ENCODE measurements around the gene CAPN1. TPM values are rescaled to one million over a fixed set of nuclear protein-coding genes. Genes with fewer than 3 reads are reported as not detected.

Gene CAPN1
- polyA plus RNA-seq, 2 of the 4 experiments (the other 2 are of a cell fraction): 63.7 to 93.1 TPM

- no peak overlapping the region for H3K27ac ChIP-seq
- FAIRE-seq: no peak
- H3K4me2 ChIP-seq: no peak overlapping the region
- 0 out of 3 replicates have a peak, but pooled peaks cover 4% of the 10 kb centered on the region for H3K4me1 ChIP-seq
- no peaks in the 10 kb centered on the region for H3K9me3 ChIP-seq
- no peak for DNase-seq (ENCODE audit: low read depth in 1 of 2, low spot score in 1 of 2)
- TF ChIP-seq NR3C1 (IDR thresholded peaks at IDR 0.05) (no peak), CTCF (IDR thresholded peaks at IDR 0.05) (no peak), ZSCAN20 (CRISPR knock-in tag; IDR thresholded peaks at IDR 0.05) (no peak), ZFP36 (IDR thresholded peaks at IDR 0.05; ENCODE audit: borderline replicate concordance, partially characterized antibody) (no peak)
- TF ChIP-seq, protein P1, sequence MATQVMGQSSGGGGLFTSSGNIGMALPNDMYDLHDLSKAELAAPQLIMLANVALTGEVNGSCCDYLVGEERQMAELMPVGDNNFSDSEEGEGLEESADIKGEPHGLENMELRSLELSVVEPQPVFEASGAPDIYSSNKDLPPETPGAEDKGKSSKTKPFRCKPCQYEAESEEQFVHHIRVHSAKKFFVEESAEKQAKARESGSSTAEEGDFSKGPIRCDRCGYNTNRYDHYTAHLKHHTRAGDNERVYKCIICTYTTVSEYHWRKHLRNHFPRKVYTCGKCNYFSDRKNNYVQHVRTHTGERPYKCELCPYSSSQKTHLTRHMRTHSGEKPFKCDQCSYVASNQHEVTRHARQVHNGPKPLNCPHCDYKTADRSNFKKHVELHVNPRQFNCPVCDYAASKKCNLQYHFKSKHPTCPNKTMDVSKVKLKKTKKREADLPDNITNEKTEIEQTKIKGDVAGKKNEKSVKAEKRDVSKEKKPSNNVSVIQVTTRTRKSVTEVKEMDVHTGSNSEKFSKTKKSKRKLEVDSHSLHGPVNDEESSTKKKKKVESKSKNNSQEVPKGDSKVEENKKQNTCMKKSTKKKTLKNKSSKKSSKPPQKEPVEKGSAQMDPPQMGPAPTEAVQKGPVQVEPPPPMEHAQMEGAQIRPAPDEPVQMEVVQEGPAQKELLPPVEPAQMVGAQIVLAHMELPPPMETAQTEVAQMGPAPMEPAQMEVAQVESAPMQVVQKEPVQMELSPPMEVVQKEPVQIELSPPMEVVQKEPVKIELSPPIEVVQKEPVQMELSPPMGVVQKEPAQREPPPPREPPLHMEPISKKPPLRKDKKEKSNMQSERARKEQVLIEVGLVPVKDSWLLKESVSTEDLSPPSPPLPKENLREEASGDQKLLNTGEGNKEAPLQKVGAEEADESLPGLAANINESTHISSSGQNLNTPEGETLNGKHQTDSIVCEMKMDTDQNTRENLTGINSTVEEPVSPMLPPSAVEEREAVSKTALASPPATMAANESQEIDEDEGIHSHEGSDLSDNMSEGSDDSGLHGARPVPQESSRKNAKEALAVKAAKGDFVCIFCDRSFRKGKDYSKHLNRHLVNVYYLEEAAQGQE (IDR thresholded peaks at IDR 0.05): no peak
- POLR2A ChIA-PET: no interaction called here
- CTCF ChIA-PET: interaction anchor here (0.7 to 1.5 kb wide), 2 partner anchors 59 to 162 kb away, joined by 3 to 4 read pairs; no protein-coding TSS in a partner anchor
- no peak overlapping the region for H3K4me3 ChIP-seq
- ATAC-seq: no peak
- 83% methylated on average over 3 of the region's 3 CpGs for WGBS (ENCODE audit: missing lambda C conversion rate)
Observed at GRCh38 chr11:65167656-65168055, 14.1 kb upstream of the CAPN1 start.

- ChIA-PET CTCF (interaction anchor here (1.2 to 2.7 kb wide), 3 partner anchors 12 to 160 kb away, joined by 3 to 15 read pairs (median 4); partner anchors contain the start of gene CAPN1), POLR2A (no interaction called here)
- TF ChIP-seq ELK1 (IDR thresholded peaks at IDR 0.05; ENCODE audit: low read depth, low read length): no peak
- no peak for TF ChIP-seq PHF8 (IDR thresholded peaks at IDR 0.05; ENCODE audit: borderline replicate concordance, low read depth)
- TF ChIP-seq JUN (IDR thresholded peaks at IDR 0.05): no peak
- TF ChIP-seq, protein P2, sequence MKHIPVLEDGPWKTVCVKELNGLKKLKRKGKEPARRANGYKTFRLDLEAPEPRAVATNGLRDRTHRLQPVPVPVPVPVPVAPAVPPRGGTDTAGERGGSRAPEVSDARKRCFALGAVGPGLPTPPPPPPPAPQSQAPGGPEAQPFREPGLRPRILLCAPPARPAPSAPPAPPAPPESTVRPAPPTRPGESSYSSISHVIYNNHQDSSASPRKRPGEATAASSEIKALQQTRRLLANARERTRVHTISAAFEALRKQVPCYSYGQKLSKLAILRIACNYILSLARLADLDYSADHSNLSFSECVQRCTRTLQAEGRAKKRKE (CRISPR knock-in tag; IDR thresholded peaks at IDR 0.05; ENCODE audit: low read depth): no peak
- TF ChIP-seq KDM1A (IDR thresholded peaks at IDR 0.05; ENCODE audit: low read depth): no peak
- no peak for TF ChIP-seq MAZ (IDR thresholded peaks at IDR 0.05; ENCODE audit: borderline replicate concordance, low read depth, low read length)
- no peak for TF ChIP-seq BCL3 (IDR thresholded peaks at IDR 0.05)
- no peak for TF ChIP-seq CBX2 (IDR thresholded peaks at IDR 0.05; ENCODE audit: borderline replicate concordance, low read depth)
- TF ChIP-seq HDAC2 (IDR thresholded peaks at IDR 0.05): no peak
- TF ChIP-seq MAX (IDR thresholded peaks at IDR 0.05): no peak
- no peak for TF ChIP-seq CHD4 (IDR thresholded peaks at IDR 0.05; ENCODE audit: borderline replicate concordance)
- no peak for TF ChIP-seq ZFP36 (IDR thresholded peaks at IDR 0.05; ENCODE audit: borderline replicate concordance, partially characterized antibody)
- no peak for TF ChIP-seq HMGXB4 (CRISPR knock-in tag; IDR thresholded peaks at IDR 0.05; ENCODE audit: borderline replicate concordance)
- H3K4me1 ChIP-seq: 0 out of 3 replicates have a peak, but pooled peaks cover 4% of the 10 kb centered on the region
- WGBS (ENCODE audit: missing lambda C conversion rate): 85% methylated on average over 9 of the region's 11 CpGs
- peak in 1 of 2 experiments; percentile 18; a peak in 3 of 6 replicates for ATAC-seq
- DNase-seq (ENCODE audit: low read depth in 1 of 2, low spot score in 1 of 2): no peak
- H3K4me2 ChIP-seq: no peak overlapping the region
- no peak for FAIRE-seq
- H3K9me3 ChIP-seq: no peaks in the 10 kb centered on the region
- H3K4me3 ChIP-seq: no peak overlapping the region
- no peak overlapping the region for H3K27ac ChIP-seq
Observed at GRCh38 chr11:65169164-65169641, 12.5 kb upstream of the CAPN1 start.

Data from A549 (cell line).